Measurements from ENCODE around the gene XRCC4. TPM values are rescaled to one million over a fixed set of nuclear protein-coding genes. Genes with fewer than 3 reads are reported as not detected.

Gene XRCC4
- total RNA-seq, 1 experiment from 2014 or later, result 10.8 TPM

GRCh38 chr5:83253720-83254119, 176.4 kb downstream of the XRCC4 start:
- no peak overlapping the region for H3K18ac ChIP-seq (ENCODE audit: insufficient read length, low read depth, low read length)
- H3T11ph ChIP-seq (ENCODE audit: low read length), result no peak overlapping the region
- no peak overlapping the region for H3K4me2 ChIP-seq (ENCODE audit: insufficient read depth, insufficient read length, low read length)
- no peak overlapping the region for H3K27ac ChIP-seq (ENCODE audit: insufficient read length, low read depth, low read length)
- no peak overlapping the region for H3K23ac ChIP-seq (ENCODE audit: insufficient read length, low read depth, low read length)
- H3K27me3 ChIP-seq (ENCODE audit: insufficient read depth, low read length), result no peaks in the 10 kb centered on the region
- no peak overlapping the region for H3K56ac ChIP-seq (ENCODE audit: insufficient read length, low read depth, low read length)
- DNase-seq, result no peak
- Mint-ChIP-seq H3K27ac (no peak overlapping the region), H3K4me3 (no peak overlapping the region), H3K4me1 (peaks cover 6 to 8% of the 10 kb centered on the region in 2 experiments), H3K27me3 (ENCODE audit: low read depth) (no peaks in the 10 kb centered on the region), H3K9me3 (peaks cover 0 to 3% of the 10 kb centered on the region in 2 experiments; a peak in 1 of 5 replicates), H3K36me3 (ENCODE audit: insufficient read depth in 1 of 3, low read depth in 3 of 3) (peaks cover 0 to 8% (median 3%) of the 10 kb centered on the region in 3 experiments; a peak in 3 of 7 replicates)
- WGBS (ENCODE audit: extremely low coverage, insufficient read length, low lambda C conversion rate), result no CpG with 5 or more reads among the region's 2 CpGs
- TF ChIP-seq CTCF (conservative IDR thresholded peaks at IDR 0.05), result no peak
- H2BK120ac ChIP-seq (ENCODE audit: low read depth, low read length, poor library complexity, severe bottlenecking), result no peak overlapping the region
- H2BK20ac ChIP-seq (ENCODE audit: low read depth, low read length, poor library complexity, severe bottlenecking), result no peak overlapping the region
- H3K9me3 ChIP-seq (ENCODE audit: control insufficient read depth, low read depth, low read length), result no peaks in the 10 kb centered on the region
- no peaks in the 10 kb centered on the region for H3K79me1 ChIP-seq (ENCODE audit: insufficient read depth, low read depth, low read length, poor library complexity, severe bottlenecking)
- no peak overlapping the region for H2BK5ac ChIP-seq (ENCODE audit: insufficient read length, low read length)
- H3K23me2 ChIP-seq (ENCODE audit: insufficient read length, low read depth, low read length, poor library complexity, severe bottlenecking), result no peaks in the 10 kb centered on the region
- H4K5ac ChIP-seq (ENCODE audit: insufficient read length, low read depth, low read length), result no peak overlapping the region
- no peak overlapping the region for H2BK15ac ChIP-seq (ENCODE audit: low read depth, low read length)
- no peaks in the 10 kb centered on the region for H3K4me1 ChIP-seq (ENCODE audit: insufficient read depth, low read length)
- no peak overlapping the region for H3K4ac ChIP-seq (ENCODE audit: low read depth, low read length)
- no peak overlapping the region for H4K8ac ChIP-seq (replicated peaks; ENCODE audit: insufficient read length, low read depth, low read length)
- no peaks in the 10 kb centered on the region for H3K79me2 ChIP-seq (ENCODE audit: insufficient read depth, low read length)
- H4K91ac ChIP-seq (ENCODE audit: insufficient read length, low read depth, low read length), result no peak overlapping the region
- H4K20me1 ChIP-seq (ENCODE audit: control insufficient read depth, insufficient read depth, insufficient read length), result no peaks in the 10 kb centered on the region
- H2BK12ac ChIP-seq (ENCODE audit: insufficient read length, low read depth, low read length), result no peak overlapping the region
- H2AK5ac ChIP-seq (ENCODE audit: insufficient read length, low read length), result no peak overlapping the region
- H2AFZ ChIP-seq (ENCODE audit: low read length), result no peak overlapping the region
- H3K14ac ChIP-seq (ENCODE audit: insufficient read depth, low read length), result no peak overlapping the region
- no peak overlapping the region for H3K9ac ChIP-seq (ENCODE audit: extremely low read depth, insufficient read length, low read length)
